ENCODE data around the gene FARP1. TPM values are rescaled to one million over a fixed set of nuclear protein-coding genes. Genes with fewer than 3 reads are reported as not detected.

The FARP1 gene
- total and polyA plus RNA-seq, 2 of the 13 experiments (the other 11 are each of a cell fraction or from before 2014, with no cell fraction given) = 70.6 to 126 TPM

DNA sequence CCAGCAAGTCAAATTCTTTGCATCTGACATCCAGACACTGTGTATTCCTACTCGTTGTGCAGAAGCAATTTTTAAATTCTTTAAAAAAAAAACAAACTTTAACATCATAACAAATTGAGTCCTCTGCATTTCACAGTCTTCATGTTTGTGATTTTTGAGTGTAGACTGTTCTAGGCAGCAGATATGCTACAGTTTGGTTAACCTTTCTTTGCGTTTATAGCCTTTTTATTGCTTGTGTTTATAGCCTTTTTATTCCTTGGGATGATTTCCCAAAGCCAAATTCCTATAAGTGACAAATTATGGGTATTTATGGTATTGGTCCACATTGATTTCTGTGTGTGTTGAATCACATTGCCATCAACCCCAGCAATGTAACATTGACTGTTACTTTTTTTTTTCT lies 49.1 kb downstream of the FARP1 start:
- no TSS peak for BruUV-seq (replicated peaks)
- H3K4me3 ChIP-seq (replicated peaks in 1 of 3; ENCODE audit: insufficient read depth in 1 of 3, low read depth in 2 of 3, low read length in 3 of 3) = no peak overlapping the region
- H4K20me1 ChIP-seq (ENCODE audit: insufficient read depth, low read length) = peaks cover 89% of the 10 kb centered on the region
- DNase-seq (ENCODE audit: low spot score) (no peak), FAIRE-seq (no peak), ATAC-seq (no peak)
- H3K36me3 ChIP-seq (replicated peaks in 1 of 2; ENCODE audit: control insufficient read depth in 1 of 2, insufficient read depth in 2 of 2, low read length in 2 of 2) = peaks cover 3 to 8% of the 10 kb centered on the region in 2 experiments; a peak in 3 of 5 replicates
- WGBS (ENCODE audit: low lambda C conversion rate) = 94% methylated on average over 2 of the region's 2 CpGs
- CTCF ChIA-PET (ENCODE audit: low intra/inter-chr PET ratio, low total read pairs) = no interaction called here
- intact Hi-C loops (cut with micrococcal nuclease; ENCODE audit: unreplicated experiment) = no loop called here
- peaks cover 70% of the 10 kb centered on the region for H3K4me1 ChIP-seq (ENCODE audit: insufficient read depth, low read length)
- H3K79me2 ChIP-seq (ENCODE audit: insufficient read depth, low read length) = peaks cover 96% of the 10 kb centered on the region
- no peak overlapping the region for H3K9ac ChIP-seq (ENCODE audit: insufficient read depth, low read depth, low read length)
- TF ChIP-seq CSRNP1 (CRISPR knock-in tag; IDR thresholded peaks at IDR 0.05) = no peak
- TF ChIP-seq ZNF543 (CRISPR knock-in tag; IDR thresholded peaks at IDR 0.05) = no peak
- TF ChIP-seq, protein P1, sequence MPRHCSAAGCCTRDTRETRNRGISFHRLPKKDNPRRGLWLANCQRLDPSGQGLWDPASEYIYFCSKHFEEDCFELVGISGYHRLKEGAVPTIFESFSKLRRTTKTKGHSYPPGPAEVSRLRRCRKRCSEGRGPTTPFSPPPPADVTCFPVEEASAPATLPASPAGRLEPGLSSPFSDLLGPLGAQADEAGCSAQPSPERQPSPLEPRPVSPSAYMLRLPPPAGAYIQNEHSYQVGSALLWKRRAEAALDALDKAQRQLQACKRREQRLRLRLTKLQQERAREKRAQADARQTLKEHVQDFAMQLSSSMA (CRISPR knock-in tag; IDR thresholded peaks at IDR 0.05) = no peak
- TF ChIP-seq NAIF1 (CRISPR knock-in tag; IDR thresholded peaks at IDR 0.05; ENCODE audit: borderline replicate concordance) = no peak
- TF ChIP-seq, protein P2, sequence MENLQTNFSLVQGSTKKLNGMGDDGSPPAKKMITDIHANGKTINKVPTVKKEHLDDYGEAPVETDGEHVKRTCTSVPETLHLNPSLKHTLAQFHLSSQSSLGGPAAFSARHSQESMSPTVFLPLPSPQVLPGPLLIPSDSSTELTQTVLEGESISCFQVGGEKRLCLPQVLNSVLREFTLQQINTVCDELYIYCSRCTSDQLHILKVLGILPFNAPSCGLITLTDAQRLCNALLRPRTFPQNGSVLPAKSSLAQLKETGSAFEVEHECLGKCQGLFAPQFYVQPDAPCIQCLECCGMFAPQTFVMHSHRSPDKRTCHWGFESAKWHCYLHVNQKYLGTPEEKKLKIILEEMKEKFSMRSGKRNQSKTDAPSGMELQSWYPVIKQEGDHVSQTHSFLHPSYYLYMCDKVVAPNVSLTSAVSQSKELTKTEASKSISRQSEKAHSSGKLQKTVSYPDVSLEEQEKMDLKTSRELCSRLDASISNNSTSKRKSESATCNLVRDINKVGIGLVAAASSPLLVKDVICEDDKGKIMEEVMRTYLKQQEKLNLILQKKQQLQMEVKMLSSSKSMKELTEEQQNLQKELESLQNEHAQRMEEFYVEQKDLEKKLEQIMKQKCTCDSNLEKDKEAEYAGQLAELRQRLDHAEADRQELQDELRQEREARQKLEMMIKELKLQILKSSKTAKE (CRISPR knock-in tag; IDR thresholded peaks at IDR 0.05; ENCODE audit: borderline replicate concordance) = no peak
- TF ChIP-seq MEIS2 (CRISPR knock-in tag; IDR thresholded peaks at IDR 0.05) = no peak
- no peak for TF ChIP-seq ZNF230 (CRISPR knock-in tag; IDR thresholded peaks at IDR 0.05)
- TF ChIP-seq NFATC3 (CRISPR knock-in tag; IDR thresholded peaks at IDR 0.05) = no peak
- H3K9me3 ChIP-seq (ENCODE audit: low read length) = no peaks in the 10 kb centered on the region
- POLR2A ChIA-PET = no interaction called here
- no peak overlapping the region for H3K27ac ChIP-seq (ENCODE audit: extremely low read length, insufficient read depth, low read length)
- H3K27me3 ChIP-seq (ENCODE audit: control insufficient read depth in 1 of 2, insufficient read depth in 2 of 2, low read length in 2 of 2) = no peaks in the 10 kb centered on the region
- in situ Hi-C loops (cut with HindIII; ENCODE audit: extremely low pct_ligation_motif_present, low pct_unique_long_range_greater_than_20kb) = no loop called here
- no peak overlapping the region for H3K4me2 ChIP-seq (ENCODE audit: low read depth, low read length)
- no peak overlapping the region for H2AFZ ChIP-seq (ENCODE audit: low read length)

Measured in HepG2 (cell line).